NCI-H1694 treated with DMSO at 0.1 percent for 48 hours (cell line): ENCODE results near the gene TAF7L.
"Not testable (repeated sequence)": the region's sequence is repeated elsewhere in the genome, so short reads cannot be mapped to it uniquely, and the experiment has no call there.

Experiments
- DNase-seq: peaks from one replicate; lab custom pipeline; 2025; lab: John Stamatoyannopoulos, UW

Gene TAF7L, protein sequence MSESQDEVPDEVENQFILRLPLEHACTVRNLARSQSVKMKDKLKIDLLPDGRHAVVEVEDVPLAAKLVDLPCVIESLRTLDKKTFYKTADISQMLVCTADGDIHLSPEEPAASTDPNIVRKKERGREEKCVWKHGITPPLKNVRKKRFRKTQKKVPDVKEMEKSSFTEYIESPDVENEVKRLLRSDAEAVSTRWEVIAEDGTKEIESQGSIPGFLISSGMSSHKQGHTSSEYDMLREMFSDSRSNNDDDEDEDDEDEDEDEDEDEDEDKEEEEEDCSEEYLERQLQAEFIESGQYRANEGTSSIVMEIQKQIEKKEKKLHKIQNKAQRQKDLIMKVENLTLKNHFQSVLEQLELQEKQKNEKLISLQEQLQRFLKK

DNA sequence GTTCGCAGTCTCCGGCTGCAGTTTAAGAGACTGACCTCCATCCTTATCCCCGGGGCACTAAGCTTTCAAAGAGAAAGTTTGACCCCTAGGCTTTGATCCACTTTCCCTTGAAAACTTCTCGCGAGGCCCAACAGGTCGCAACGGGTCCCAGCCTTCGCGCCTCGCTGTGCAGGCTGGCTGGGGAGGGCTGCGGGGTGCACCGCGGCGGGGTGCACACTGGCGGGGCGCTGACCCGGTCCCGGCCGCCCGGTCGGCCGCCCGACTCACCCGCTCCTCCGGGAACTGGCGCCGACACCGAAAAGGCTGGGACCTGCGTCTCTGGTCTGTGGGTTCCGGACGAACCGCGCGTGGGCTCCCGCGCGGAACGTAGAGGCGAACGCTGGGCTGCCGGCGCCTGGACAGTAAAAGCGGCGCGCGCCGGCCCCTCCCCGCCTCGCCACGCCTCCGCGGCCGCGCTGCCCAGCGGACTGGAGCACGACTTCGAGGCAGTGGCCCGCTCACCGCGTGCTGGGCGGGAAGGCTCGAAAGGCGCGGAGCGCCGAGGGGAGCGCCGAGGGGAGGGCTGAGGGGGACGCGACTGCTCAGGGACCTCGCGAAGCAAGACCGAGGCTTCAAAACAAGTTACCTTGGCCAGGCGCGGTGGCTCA lies at the start of gene TAF7L:
TSS of gene TAF7L (minus strand) at position 378 of the 647 bp plus-strand sequence. CDS start 3,791 bp downstream, outside the sequence.
- no peak for DNase-seq

- no peak for DNase-seq
These were observed 46.7 kb upstream of the TAF7L start for GRCh38 chrX:101337776-101338271.

DNA sequence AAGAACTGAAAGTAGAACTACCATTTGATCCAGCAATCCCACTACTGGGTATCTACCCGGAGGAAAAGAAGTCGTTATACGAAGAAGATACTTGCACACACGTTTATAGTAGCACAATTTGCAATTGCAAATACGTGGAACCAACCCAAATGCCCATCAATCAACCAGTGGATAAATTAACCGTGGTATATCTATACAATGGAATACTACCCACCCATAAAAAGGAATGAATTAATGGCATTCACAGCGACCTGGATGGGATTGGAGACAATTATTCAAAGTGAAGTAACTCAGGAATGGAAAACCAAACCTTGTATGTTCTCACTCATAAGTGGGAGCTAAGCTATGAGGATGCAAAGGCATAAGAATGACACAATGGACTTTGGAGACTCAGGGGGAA lies 43.2 kb upstream of the TAF7L start:
- DNase-seq, result not testable (repeated sequence)

DNA sequence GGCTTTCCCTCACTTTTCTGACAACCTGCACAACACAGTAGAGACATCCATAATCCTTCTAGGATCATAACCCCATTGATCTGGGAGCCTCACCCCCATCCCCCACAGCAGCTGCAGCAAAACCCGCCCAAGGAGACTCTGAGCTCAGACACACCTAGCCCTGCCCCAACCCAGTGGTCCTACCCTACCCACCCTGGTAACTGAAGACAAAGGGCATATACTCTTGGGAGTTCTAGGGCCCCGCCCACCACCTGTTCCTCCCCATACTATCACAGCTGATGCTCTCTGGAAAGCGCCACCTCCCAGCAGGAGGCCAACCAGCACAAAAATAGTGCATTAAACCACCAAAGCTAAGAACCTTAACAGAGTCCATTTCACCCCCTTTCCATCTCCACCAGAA lies 35.5 kb upstream of the TAF7L start:
- DNase-seq, result not testable (repeated sequence)

GRCh38 chrX:101303790-101304189 lies 12.7 kb upstream of the TAF7L start:
- DNase-seq, result no peak

DNA sequence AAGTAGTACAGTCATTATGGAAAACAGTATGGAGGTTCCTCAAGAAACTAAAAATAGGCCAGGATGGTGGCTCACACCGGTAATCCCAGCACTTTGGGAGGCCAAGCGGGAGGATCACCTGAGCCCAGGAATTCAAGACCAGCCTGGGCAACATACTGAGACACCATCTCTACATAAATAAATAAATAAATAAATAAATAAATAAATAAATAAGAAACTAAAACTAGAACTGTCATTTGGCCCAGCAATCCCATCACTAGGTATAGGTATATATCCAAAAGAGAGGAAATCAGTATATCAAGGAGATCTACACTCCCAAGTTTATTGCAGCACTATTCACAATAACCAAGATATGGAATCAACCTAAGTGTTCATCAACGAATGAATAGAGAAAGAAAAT lies 4.5 kb upstream of the TAF7L start:
- not testable (repeated sequence) for DNase-seq

DNA sequence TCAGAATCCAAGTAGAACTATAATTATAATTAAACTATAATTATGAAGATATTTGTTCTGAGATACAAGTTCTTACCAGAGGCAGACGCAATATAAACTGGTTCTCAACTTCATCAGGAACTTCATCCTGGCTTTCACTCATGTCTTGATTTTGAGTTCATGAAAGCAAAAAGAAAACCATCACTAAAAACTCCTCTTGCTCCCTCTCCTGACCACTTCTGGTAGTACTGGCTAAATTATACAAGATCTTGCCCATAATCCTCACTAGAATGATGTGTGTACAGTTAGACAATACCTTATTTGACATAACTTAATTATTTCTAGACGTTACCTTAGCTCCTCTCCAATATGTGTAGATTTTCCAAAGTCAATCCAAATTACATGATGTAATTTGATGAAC lies 3.7 kb downstream of the TAF7L start:
- peak; percentile 32 for DNase-seq

DNA sequence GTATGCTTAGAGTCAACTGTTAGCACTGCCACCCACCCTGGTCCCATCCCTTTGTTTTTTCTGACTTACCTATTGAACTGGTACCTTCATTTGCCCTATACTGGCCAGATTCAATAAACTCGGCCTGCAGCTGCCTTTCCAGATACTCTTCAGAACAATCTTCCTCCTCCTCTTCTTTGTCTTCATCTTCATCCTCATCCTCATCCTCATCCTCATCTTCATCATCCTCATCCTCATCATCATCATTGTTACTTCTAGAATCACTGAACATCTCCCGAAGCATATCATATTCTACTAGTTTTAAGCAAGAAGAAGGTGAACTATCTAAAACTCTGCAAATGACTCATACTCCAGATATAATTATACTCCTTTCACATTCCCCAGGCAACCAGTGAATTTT lies 14.9 kb downstream of the TAF7L start:
- no peak for DNase-seq

GRCh38 chrX:101274198-101274597 lies 16.9 kb downstream of the TAF7L start:
- DNase-seq, result no peak

DNA sequence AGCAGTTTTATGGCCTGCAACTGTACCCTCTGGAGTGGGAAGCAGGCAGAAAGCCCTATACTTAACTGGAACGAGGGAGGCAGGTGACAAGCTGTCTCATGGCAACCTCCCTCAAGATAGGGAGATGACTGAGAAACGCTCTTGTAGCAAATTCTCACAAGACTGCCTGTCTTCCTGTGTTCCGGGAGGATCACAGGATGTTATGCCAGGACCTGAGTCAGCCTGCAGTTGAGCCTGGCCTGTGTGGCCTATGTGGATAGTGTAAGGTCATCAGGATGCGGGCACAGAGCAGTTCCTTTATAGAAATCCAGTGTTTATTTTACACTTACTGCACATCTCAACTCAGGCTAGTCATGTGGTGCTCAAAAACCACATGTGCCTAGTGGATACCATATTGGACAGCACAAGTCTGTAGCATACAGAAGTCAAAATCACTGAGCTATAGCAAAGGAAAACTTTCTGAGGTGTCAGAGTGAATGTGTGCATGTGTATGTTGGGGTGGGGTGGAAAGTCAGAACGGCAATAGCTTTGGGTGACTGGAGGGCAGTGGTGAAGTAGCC lies 25.2 kb downstream of the TAF7L start:
- no peak for DNase-seq

DNA sequence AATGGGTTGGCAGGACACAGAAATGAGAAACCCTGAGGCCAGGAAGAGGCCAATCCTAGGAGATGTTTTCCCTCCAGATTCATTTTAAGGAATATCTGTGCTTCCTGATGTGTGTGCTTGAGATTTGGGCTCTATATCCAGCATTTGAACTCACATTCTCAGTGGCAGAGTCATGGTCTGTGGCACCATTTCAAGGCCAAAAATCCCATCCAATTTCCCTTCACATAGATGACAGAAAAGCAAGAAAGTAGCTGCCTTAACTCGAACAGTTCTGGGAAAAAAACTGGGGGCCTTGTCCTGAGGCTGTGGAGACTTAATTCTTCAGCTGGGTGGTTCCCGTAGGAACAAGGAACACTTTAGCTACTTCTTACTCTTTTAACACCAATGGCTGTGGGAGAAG lies 27.4 kb downstream of the TAF7L start:
- DNase-seq, result no peak

DNA sequence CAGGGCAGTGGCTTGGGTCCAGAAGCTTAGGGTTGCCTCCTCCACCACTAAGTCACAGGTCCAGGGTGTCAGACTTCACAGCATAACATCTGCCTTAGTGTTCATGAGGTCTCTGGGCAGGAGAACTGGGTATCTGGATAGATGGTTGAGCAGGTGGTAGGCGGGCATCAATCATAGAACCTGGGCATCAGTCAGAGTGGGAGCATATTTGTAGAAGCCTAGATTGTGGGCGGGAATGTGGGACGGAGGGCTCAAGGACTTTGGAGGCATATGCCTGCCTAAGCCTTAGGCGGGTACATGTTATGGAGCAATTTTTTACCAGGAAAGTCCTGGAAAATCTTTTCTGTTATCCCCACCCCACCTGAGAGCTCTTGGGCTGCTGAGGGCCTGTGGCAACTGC lies 28.5 kb downstream of the TAF7L start:
- no peak for DNase-seq

DNA sequence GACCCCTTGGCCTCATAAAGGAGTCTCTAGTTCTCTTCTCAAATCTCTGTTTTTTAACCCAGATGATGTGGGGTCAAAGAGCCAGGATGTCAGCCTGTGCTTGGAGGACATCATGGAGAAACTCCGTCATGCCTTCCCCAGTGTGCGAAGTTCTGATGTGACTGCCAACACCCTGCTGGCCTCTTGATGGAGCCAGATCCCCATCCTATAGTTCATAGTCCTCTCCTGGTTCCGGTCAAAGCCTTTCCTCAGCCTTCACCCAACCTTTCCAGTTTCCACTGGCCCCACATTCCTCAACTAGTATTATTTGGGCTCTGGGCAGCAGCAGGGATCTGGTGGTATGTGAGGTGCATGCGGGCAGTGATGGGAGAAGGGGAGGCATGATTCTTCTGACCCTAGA lies 30.7 kb downstream of the TAF7L start:
- no peak for DNase-seq

DNA sequence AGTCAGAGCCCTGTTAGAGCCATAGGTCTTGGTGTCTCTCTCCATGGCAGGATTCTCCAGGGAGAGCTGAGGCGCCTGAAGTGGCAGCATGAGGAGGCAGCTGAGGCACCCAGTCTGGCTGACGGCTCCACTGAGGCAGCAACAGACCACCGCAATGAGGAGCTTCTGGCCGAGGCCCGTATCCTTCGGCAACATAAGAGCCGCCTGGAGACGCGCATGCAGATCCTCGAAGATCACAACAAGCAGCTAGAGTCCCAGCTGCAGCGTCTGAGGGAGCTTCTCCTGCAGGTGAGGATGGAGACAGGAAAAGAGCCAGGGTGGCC lies 32.9 kb downstream of the TAF7L start:
- no peak for DNase-seq

DNA sequence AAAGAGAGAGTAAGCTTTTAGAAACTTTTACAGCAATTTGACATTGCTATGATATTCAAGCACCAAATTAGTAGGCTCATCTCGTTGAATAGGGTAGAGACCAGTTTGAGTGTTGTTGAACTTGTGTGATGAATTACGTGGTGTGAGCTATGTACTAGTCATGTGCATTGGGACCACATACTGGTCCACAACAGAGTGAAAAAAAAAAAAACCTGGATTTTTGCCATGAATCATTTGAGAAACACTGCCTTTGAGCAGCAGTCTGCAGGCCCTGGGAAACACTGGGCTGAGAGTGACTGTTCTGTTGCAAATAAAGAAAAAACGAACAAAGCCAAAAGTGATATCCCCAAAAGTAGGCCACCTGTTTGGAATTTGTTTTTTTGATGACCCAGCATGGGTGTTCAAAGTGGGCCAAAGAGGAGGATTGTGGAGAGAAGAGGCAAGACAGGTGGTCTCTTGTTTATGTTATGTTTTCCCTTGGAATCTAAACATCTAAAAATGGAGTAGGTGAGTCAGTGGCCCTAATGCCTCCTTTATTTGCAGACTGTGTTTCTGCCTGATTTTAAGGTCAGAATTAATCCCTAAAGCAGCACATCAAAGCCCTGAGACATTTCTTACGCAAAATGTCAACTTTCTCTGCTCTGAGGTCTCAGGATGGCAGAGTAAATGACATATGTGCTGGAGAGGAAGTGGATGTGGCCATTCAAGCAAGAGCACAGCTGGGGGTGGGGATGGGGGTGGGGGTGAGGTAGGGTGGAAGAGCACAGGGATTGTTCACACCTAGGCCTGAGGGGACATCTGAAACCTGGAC lies 33.5 kb downstream of the TAF7L start:
- no peak for DNase-seq

DNA sequence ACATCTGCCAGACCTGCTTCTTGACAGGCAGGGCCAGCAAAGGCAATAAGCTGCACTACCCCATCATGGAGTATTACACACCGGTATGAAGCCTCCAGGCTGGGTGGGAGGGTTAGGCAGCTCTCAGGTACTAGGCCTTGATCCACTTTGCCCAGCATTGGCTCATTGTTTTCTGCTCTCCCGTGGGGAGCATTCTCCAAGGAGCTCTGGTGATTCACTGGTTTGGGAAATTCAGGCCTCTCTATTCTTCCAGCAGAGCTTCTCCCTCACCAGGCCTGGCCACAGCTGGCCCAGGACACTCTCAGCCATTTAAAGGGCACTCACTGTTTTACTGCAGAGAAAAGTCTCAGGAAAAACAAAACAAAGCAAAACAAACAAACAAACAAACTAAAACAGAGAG lies 38.5 kb downstream of the TAF7L start:
- DNase-seq, result no peak

GRCh38 chrX:101241531-101241930 lies 49.6 kb downstream of the TAF7L start:
- DNase-seq, result no peak

DNA sequence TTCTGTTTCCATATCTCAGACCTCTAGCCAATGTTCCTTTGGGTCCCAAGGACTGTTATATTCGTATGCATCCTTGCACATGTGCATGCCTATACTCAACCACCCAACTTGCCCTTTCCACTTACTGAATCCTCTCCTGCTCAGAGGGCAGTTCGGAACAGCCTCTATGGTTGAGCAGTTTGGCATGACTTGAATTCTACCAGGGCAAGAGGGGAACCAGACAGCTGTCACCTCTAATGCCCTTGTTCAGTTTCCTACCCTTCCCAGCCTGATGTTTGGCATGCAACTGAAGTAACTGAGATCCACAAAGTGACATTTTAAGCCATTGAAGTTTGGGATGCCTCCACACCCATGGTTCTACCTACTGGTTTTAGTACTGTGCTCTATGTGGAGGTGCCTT lies 54.1 kb downstream of the TAF7L start:
- DNase-seq, result no peak

- DNase-seq, result no peak
These were observed 58.8 kb downstream of the TAF7L start for GRCh38 chrX:101232316-101232715.

GRCh38 chrX:101231080-101231479 lies 60.1 kb downstream of the TAF7L start:
- DNase-seq, result no peak

- no peak for DNase-seq
These were observed 60.5 kb downstream of the TAF7L start for GRCh38 chrX:101230636-101231035.

- no peak for DNase-seq
These were observed 62.0 kb downstream of the TAF7L start for GRCh38 chrX:101229170-101229569.
